EL (cell line): Measurements from ENCODE around the gene HSPA1L.
"Not testable (repeated sequence)": the region's sequence is repeated elsewhere in the genome, so short reads cannot be mapped to it uniquely, and the experiment has no call there.

Experiments used
- DNase-seq: peaks from one replicate; pipeline ENCODE4 v3.0.0-alpha.2; 2016

Gene HSPA1L

DNA sequence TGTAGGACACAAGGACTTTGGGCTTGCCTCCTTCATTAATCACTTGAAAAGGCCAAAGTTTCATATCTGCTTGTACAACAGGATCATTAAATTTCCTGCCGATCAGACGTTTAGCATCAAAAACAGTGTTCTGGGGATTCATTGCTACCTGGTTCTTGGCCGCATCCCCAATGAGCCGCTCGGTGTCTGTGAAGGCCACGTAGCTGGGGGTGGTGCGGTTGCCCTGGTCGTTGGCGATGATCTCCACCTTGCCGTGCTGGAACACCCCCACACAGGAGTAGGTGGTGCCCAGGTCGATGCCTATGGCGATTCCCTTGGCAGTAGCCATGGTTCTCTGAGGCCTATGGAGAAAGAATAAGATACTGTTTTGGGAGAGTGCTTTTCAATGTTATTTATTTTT lies 3.4 kb downstream of the HSPA1L start:
- DNase-seq: no peak

DNA sequence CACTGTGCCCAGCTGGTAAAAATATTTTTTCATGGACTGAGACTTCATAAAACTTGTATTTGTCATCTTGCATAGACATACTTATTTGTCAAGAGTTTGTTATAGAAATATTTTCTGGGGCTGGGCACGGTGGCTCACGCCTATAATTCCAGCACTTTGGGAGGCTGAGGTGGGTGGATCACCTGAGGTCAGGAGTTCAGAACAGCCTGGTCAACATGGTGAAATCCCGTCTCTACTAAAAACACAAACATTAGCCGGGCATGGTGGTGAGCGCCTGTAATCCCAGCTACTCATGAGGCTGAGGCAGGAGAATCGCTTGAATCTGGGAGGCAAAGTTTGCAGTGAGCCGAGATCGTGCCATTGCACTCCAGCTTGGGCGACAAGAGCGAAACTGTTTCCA lies 6.5 kb downstream of the HSPA1L start:
- DNase-seq: not testable (repeated sequence)

DNA sequence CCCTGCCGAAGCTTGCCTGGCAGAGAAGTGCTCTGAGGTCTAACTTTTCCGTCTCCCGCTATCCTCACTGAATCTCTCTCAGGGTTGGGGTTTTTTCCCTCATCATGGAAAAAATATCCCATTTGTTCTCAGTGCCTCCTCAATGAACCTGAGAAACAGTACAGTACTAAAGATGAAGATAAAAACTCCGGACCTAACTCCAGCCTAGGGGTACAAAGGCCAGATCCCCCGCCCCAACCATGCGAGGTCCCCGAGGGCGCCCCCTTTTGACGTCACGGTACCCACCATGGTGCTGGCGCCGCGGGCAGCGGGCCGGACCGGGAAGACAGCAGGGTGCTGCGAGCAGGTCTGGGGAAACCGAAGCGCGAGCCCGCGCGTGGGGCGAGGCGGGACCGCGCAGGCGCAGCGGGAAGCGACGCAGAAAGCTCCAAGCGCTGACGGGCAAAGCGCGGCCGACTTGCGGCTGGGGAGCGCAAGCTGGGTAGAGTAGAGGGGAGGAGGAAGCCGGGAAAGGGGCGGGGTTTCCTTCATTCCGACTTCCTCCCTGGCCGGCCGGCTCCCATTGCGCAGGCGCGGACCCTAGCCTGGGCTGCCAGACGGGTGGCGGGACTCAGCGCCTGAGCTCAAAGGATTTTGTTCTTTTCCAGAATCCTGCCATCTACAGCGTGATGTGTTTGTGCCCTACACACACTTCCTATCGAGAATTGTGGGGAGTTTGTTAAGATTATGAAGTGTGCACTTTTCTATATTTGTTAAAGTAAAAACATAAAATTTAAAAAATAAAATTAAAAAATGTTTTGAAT lies 8.4 kb downstream of the HSPA1L start, which contains the start of gene LSM2:
Gene LSM2 (minus strand): TSS at position 497 of the 803 bp plus-strand sequence. CDS start 209 bp downstream, at position 288.
- DNase-seq: peak; percentile 98

DNA sequence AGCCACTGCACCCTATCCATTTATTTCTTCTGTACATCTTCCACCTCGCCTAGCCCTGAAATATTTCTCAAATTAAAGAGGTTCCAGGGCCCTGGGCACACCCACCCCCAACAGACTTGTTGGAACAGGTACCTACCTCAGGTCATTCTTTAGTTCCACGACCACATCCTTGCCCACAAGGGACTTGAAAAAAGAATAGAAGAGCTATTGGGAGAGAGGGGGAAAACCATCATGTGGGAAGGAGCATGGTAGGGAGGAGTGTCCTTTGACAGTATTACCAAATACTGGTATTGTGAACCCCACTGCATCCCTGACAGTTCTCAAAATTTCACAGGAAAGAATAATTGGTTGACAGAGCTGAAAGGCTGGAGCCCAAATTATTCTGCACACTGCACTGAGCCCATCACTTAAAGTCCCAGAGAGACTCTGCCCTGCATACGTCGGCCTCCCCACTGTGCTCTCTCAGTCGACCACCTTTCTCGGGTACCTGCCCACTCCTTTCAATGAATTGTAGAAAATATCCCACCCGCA lies 9.1 kb downstream of the HSPA1L start:
- no peak for DNase-seq

DNA sequence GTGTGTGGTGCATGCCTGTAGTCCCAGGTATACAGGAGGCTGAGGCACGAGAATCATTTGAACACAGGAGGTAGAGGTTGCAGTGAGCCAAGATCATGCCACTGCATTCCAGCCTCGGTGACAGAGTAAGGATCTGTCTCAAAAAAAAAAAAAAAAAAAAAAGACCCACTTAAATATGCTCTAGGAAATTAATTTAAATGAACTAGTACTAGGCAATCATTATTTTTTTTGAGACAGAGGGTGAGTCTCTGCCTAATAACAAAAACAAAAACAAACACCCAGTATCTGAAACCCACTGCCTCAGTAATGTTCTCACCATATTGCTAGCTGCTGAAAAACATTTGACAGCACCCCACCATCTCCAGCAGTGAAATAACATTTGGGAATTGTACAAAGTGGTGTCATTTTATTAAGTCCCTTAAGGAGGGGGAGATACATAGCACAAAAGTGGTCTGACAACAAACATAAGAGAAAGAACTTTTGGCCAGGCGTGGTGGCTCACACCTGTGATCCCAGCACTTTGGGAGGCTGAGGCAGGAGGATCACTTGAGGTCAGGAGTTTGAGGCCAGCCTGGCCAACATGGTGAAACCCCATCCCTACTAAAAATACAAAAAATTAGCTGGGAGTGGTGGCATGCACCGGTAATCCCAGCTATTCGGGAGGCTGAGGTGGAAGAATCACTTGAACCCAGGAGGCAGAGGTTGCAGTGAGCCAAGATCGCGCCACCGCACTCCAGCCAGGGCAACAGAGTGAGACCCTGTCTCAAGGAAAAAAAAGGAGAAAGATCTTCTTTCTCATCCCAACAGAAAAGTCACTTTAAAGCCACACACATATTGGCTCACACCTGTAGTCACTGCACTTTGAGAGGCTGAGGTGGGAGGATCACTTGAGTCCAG lies 13.8 kb downstream of the HSPA1L start:
- DNase-seq: not testable (repeated sequence)

DNA sequence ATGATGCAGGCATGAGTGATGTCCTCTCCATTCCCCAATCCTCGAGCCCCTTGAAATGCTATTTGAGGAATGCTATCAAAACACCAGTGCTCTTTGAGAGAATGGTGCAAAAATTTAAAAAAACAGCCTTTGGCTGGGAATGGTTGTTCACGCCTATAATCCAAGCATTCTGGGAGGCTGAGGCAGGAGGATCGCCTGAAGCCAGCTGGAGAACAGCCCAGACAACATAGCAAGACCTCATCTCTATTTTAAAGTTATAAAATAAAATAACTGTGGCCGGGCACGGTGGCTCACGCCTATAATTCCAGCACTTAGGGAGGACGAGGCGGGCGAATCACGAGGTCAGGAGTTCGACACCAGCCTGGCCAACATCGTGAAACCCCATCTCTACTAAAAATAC lies 15.3 kb downstream of the HSPA1L start:
- DNase-seq: peak; percentile 67

DNA sequence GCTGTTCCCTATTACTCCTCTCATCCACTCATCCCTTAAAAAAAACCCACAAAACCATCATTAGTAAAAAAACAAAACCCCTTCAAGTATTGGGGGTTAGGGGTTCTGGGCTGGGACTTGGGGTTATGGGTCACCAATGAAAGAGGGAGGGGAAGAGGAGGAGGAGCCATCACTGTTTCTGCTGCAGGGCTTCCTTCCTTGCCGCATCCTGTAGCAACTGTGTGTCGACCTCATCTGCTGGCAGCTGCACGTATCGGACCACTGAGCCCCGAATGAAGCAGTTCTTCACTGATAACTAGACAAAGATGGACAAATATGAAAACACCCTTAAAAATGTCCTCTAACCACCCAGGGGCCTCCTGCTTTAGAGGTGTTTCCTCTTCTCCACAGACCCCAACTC lies 17.5 kb downstream of the HSPA1L start:
- DNase-seq: no peak

DNA sequence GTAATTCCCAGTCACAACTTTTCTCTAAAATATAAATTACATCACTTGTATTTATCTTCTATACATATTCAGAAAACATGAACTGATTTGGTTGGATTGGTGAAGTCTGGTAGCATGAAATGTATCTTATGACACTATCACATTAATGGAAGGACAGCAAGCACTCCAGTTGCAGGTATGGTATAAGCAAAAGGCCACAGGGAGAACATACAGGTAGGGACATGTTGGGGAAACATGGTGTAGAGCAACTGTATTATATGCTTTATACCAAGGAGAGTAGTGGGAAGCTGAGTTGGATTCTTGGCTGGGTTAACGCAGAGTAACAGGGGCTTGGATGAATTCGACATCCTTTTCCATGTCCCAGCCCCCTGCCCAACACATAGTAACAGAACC lies 18.1 kb downstream of the HSPA1L start:
- DNase-seq: no peak

DNA sequence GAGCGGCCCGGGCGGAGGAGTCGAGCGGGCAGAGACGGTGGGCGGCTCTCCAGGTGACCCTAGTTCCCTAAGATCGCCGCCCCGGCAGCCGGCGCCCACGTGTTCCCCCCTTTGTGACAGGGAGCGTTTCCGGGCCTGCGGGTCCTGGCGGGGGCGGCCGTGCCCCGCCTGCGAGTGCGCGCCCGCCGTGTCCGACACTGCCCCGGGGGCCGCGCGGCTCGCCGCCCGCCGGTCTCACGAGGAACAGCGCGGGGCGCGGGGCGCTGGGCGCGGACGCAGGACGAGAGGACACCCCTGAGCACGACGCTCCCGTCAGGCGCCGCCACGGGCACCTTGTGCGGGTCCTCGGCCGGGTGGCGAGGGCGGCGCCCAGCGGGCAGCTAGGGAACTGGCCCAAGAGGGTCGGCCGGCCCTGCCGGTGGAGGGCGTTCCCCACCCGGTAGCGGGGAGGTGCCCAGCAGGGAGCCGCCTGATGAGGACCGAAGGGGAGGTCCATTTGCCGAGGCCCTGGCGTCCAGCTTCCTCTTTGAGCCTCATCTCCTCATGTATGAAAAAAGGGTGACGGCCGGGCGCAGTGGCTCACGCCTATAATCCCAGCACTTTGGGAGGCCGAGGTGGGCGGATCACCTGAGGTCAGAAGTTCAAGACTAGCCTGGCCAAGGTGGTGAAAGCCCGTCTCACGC lies 19.3 kb downstream of the HSPA1L start, which contains the start of gene VARS1:
Gene VARS1 (minus strand): TSS at position 137 of the 683 bp plus-strand sequence. CDS start 535 bp downstream, outside the sequence.
- peak; percentile 93 for DNase-seq

DNA sequence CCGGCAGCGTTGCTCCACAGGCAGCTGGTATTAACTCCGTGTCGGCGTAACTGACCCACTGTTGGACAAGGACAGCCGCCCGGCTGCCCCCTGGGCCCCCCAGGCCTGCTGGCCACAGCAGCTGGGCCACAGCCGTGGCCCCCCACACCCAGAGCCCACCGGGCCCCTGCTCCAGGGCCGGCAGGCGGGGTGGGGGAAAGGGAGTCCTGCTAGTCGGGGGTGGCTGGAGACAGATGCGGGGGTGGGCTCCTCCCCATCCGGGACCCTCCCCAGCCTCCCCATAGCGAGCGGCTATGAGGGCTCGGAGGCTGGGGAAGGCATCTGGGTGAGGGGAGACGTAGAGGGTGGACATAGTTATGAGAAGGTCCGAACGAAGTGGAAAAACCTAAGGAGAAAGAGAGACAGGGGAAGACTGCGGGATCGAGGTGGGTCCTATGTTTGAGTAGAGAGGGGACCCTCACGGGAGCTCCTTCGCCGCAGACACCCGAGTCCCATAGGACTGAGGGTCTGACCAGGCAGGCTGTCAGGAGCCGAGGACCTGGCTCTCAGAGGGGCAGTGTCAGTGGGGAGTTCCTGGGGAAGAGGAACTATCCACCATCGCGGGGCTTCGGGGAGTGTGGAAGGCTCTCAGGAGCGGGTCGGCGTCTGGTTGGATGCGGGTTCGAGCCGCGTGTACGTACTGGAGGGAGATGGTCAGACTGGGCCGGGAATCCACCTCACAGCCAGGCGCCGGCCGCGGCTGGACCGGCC lies 20.0 kb downstream of the HSPA1L start:
- no peak for DNase-seq

DNA sequence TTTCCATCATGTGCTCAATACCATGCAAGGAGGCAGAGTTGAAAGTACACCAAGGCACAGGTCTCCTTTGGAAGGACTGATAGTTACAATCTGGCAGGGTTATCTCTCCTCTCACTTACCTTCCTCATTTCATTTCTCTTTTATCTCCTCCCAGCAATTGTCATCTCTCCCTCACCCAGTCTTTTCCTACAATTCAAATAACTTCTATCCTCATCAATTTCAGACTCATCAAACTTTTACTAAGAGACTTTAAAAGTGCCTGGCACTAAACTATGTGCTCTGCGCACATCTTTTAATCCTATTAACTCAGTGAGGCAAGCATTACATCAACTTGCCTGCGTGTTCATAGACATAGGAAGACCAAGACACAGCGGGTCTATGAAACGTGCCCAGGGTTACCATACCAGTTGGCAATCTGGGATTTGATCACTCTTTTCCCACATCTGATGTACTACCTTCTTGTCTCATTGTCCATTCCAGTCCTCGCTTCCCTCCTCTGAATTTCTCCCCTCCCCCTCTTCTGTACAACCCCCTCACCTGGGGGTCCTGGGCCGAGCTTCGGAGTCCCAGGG lies 20.7 kb downstream of the HSPA1L start:
- DNase-seq: peak; percentile 42

DNA sequence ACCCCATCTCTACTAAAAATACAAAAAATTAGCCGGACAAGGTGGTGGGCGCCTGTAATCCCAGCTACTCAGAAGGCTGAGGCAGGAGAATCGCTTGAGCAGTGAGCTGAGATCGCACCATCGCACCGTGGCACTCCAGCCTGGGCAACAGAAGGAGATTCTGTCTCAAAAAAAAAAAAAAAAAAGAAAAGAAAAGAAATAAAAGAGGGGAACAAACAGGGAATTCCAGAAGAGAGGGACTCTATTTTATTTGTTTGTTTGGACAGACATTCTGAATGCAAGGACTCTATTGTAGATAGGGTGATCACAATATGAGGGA lies 21.2 kb downstream of the HSPA1L start:
- not testable (repeated sequence) for DNase-seq

DNA sequence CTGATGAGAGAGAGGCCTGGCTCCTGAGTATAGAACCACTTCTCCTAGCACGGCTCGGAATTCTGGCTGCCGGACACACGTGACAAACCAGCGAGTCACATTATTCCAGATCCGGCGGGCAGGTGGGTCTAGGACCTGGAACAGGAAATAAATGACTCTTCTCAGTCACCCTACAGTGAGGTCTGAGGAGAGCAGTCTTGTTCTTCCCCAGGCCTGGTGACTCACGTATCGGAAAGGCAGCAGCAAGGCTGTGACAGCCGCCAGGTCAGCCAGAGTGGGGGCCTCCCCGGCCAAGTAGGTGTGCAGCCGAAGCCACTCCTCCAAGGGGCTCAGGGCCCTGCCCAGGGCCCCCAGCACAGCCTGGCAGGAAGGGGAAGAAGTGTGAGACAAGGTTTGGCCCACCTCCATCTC lies 22.3 kb downstream of the HSPA1L start:
- DNase-seq: peak; percentile 73

DNA sequence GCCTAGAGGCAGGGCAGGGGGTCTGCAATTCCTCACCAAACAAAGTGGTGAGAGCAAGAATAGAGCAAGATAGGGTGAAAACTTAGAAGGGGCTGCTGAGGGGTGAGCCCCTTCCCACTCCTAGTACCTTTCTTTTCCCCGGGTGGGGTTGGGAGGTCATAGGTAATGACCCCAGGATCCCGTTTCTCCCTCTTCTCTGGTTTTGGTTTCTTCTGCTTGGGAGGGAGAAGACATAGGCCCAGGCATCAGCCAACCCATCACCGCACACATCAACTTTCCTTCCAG lies 23.1 kb downstream of the HSPA1L start:
- no peak for DNase-seq

DNA sequence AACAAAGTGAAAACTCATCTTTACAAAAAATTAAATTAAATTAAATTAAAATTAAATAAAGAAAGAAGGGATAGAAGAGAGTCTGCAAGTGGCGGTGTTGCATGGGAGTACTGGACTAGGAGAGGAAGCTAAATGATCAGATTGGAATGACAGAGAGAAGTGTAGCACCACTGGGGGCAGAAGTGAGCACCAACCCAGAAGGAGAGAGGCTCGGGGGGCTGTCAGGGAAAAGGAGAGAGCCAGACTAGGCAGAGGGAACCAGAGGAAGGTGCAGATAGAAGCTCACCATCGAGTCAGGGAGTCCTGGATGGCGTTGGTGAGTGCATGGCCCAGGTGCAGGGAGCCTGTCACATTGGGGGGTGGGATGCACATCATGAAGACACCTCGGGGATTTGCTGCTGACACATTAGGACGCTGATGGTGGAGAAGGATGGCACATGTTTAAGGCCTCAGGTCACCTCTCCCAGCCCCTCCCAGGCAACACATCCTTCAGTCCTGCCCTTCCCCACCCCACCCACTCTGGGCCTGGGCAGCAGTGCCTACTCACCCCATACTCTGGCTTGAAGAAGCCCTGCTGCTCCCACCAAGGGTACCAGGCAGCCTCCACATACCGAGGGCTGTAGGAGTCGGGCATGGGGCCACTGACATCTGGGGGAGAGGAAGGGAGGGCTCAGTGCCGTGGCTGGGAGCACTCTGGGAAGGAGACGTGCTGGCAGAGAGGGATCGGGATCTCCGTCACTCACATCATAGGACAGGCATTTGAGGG lies 23.6 kb downstream of the HSPA1L start:
- DNase-seq: peak; percentile 61

DNA sequence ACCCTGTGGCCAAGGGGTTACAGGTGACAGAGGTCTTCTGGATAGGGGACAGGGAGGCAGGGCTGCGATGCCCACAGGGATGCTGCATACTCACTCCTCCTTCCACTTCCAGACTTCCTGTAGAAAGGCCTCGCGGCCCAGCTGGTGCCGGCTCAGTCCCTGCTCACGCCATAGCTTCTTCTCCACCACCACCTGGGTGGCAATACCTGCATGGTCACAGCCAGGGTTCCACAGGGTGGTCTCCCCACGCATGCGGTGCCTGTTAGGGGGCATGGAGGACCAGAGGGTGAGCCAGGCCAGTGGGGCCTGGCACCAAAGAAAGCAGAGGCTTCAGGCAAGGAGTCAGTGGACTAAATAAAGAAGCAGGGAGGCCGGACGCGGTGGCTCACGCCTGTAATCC lies 29.6 kb downstream of the HSPA1L start:
- no peak for DNase-seq

DNA sequence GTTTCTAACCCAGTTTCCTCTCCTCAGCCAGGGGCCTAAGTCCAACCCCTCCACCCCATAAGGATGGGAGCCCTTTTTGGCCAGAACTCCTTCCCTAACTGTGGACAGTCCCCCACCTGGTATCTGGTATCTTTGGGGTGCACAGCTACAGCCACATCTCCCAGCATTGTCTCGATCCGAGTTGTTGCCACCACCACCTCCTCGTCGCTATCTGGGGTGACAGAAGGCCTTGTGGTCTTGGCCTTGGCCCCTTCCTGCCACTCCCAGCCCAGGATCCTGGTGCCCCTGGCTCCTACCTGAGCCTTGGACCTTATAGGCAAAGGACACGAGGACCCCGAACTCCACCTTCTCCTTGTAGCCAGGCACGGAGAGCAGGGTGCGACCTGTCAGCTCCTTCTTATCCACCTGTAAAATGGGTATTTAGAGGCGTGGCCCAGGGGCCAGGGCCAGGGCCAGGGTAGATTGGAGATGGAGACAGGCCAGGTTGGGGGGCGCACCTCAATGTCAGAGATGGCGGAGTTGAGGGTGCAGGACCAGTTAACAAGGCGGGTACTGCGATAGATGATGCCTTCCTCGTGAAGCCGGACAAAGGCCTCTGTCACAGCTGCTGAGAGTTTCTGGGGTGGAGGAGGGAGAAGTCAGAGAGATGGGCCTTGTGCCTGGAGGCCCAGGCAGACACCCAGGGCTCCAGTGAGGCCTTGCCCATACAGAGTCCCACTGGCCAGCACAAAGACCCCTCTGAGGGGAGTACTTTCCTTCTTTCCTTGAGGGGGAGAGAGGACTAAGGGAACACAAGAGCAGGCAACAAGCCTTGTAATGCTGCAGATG lies 30.8 kb downstream of the HSPA1L start:
- no peak for DNase-seq

DNA sequence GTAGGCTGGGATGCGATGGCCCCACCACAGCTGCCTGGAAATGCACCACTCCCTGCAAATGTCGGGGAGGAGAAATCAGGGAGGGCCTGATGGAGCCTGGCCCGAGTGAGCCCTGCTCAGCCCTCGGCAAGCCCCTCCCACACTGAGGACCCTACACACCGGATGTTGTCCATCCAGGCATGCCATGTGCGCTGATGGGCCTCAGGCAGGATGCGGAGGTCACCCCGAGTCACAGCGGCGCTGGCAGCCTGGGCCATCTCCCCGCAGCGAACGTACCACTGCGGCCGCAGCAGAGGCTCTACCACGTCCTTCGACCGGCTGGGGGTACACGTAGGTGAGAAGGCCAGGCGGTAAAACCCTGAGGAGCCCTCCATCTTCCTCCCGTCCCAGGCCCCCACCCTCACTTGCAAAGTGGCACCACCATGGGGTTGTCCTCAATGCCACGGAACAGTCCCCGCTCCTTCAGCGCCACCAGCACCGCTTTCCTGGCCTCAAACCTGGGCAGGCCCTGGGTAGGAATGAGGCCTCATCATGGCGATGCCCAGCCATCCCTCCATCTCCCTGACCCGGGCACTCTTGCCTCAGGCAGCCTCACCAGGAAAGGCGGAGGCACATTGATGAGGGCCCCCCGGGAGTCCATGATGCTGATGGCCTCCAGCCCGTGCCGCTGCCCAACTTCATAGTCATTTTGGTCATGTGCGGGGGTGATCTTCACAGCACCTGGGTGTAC lies 32.8 kb downstream of the HSPA1L start:
- no peak for DNase-seq

DNA sequence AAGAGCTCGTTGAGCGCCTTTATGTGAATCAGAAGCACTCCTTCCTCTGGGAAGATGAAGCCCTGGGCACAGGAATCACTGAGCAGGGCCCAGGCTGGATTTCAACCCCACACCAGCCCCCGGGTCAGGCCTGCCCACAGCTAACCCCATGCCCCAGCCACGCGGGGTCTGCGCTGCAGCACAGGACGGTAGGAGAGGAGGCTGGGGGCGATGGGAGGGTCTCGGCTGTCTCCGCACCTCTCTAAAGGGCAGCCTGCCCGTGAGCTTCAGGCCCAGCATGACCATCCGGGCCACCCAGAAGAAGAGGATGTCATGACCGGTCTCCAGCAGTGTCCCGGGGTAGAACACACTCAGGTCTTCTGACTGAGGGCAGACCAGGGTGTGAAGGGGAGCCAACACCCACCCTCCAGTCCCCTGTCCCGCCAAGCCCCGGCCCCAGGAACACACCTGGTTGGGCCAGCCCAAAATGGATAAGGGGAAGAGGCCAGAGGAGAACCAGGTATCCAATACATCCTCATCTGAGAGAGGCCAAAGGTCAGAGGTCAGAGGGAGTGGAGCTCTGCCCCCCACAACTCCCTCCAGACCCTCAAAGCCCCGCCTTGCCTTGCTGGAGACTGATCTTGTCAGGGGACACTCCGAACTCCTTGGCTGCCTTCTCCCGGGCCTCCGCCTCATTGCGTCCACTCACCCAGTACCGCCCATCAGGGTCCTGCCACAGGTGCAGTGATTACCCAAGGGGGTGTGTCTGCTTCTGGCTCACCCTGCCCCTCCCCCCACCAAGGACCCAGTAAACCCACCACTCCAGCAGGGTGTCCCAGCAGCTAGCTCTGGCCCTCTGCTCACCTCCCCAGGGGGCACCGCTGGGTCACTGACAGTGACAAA lies 33.6 kb downstream of the HSPA1L start:
- no peak for DNase-seq
